Esophagus muscularis mucosa (tissue), 4 donors: ENCODE data around the gene VRK2.

Experiments used
- CTCF ChIP-seq, 3 experiments: fragments of 200-600 bp in 2 of 3; fragments of 450-650 bp in 1 of 3; sonication (generic) in 2 of 3; IDR thresholded peaks; one replicate each; pipeline ENCODE4 v1.5.1; 2017 to 2019; ENCODE audit warnings: antibody characterized with exemption in 3 of 3, mild to moderate bottlenecking in 2 of 3, moderate library complexity in 1 of 3
- EP300 ChIP-seq: sonication (generic); formaldehyde crosslinking; IDR thresholded peaks from one replicate; pipeline ENCODE4 v1.6.1; 2017; ENCODE audit warnings: antibody characterized with exemption
- POLR2A ChIP-seq: fragments of 450-650 bp; IDR thresholded peaks from one replicate; pipeline ENCODE4 v1.6.1; 2017; ENCODE audit warnings: antibody characterized with exemption, moderate library complexity, mild to moderate bottlenecking, low read depth
- POLR2AphosphoS5 ChIP-seq, 2 donors: sonication (generic); formaldehyde crosslinking; IDR thresholded peaks; one replicate each; pipeline ENCODE4 v1.6.1; 2017; ENCODE audit warnings: antibody characterized with exemption in 2 of 2

GRCh38 chr2:58133395-58133794 lies 86.8 kb downstream of the VRK2 start:
- no peak for TF ChIP-seq CTCF (IDR thresholded peaks at IDR 0.05)
- no peak for TF ChIP-seq POLR2AphosphoS5 (IDR thresholded peaks at IDR 0.05)
- no peak for TF ChIP-seq POLR2A
- TF ChIP-seq EP300: no peak
